Kidney (tissue), 14 donors: ENCODE measurements around the gene FAM193A. TPM values are rescaled to one million over a fixed set of nuclear protein-coding genes. Genes with fewer than 3 reads are reported as not detected.
A peak's percentile ranks its signal among the peaks of the same experiment; 100 is the strongest.

Experiments
- DNase-seq, 5 donors: peaks; one replicate each; pipeline ENCODE4 v3.0.0-alpha.2; 2013 to 2020
- FAIRE-seq: peaks from 2 replicates; lab custom pipeline; 2012; peaks lifted over from hg19 to GRCh38; lab: Jason Lieb, UNC
- H3K27ac ChIP-seq, 2 donors: one replicate each; pipeline ENCODE4 v1.7.0; 2013; ENCODE audit warnings: low read depth in 2 of 2, low read length in 2 of 2, inconsistent platforms in 1 of 2
- H3K27me3 ChIP-seq: one replicate; pipeline ENCODE4 v1.7.1; 2013; ENCODE audit warnings: low read length, inconsistent platforms; ENCODE audit not compliant: control insufficient read depth, insufficient read depth
- H3K36me3 ChIP-seq, 3 donors: one replicate each; pipeline versions ENCODE4 v1.7.0 to v1.7.1; 2013; ENCODE audit warnings: low read length in 3 of 3, control low read depth in 1 of 3, inconsistent platforms in 1 of 3; ENCODE audit not compliant: insufficient read depth in 3 of 3, control insufficient read depth in 2 of 3
- H3K4me1 ChIP-seq, 3 donors: one replicate each; pipeline versions ENCODE4 v1.7.0 to v1.7.1; 2013; ENCODE audit warnings: low read length in 3 of 3, inconsistent platforms in 1 of 3, low read depth in 1 of 3; ENCODE audit not compliant: control insufficient read depth in 2 of 3, insufficient read depth in 2 of 3
- H3K4me3 ChIP-seq, 3 donors: one replicate each; pipeline versions ENCODE4 v1.7.0 to v1.8.1; 2013; ENCODE audit warnings: low read length in 3 of 3, control low read depth in 1 of 3, inconsistent platforms in 1 of 3
- H3K9ac ChIP-seq, 3 donors: one replicate each; pipeline versions ENCODE4 v1.7.0 to v1.7.1; 2013; ENCODE audit warnings: low read length in 3 of 3, control low read depth in 1 of 3, inconsistent platforms in 1 of 3
- H3K9me3 ChIP-seq, 3 donors: one replicate each; pipeline versions ENCODE4 v1.7.0 to v1.7.1; 2013; ENCODE audit warnings: low read length in 3 of 3, control low read depth in 1 of 3, inconsistent platforms in 1 of 3; ENCODE audit not compliant: control insufficient read depth in 2 of 3, insufficient read depth in 1 of 3
- intact Hi-C: fragments of 100-400 bp; cut with DNase I; formaldehyde crosslinking; loops from one replicate; pipeline ENCODE4 v1.11.1; 2022
- polyA plus RNA-seq: library from polyadenylated mRNA; stranded (reverse); fragments of 350-450 nt; fragmentation: Illumina TruSeq; extraction: RNeasy Lipid Tissue Mini Kit (QIAGEN cat#74804); gene quantifications from one replicate; pipeline ENCODE4 v1.2.3, GENCODE V29; 2014; ENCODE audit warnings: low read depth, low replicate concordance; ENCODE audit not compliant: insufficient read depth
- total RNA-seq: library from RNA; stranded (reverse); fragmentation: NEBNext Ultra II Directional; extraction: Animal tissue kit (Norgen Biotek cat#: 25700); gene quantifications from one replicate; pipeline ENCODE4 v1.2.1, GENCODE V29; 2021
- TF ChIP-seq, protein P1 (sequence below): IDR thresholded peaks from 3 replicates; pipeline ENCODE4 v1.5.1; 2012; ENCODE audit warnings: mild to moderate bottlenecking, moderate library complexity, borderline replicate concordance; ENCODE audit not compliant: insufficient read depth; ENCODE audit errors: extremely low read depth
- donor health status: control.
- donor health status: control.
- donor health status: control.
- donor health status: control.
- donor health status: control.
- donor health status: DM: yes; HTN: yes; CAD: no.
- donor health status: Normal renal cell carcinoma (clear cell type).

FAM193A gene
- total and polyA plus RNA-seq, 2 donors from 2014 or later: 6.3 to 29.3 TPM

DNA sequence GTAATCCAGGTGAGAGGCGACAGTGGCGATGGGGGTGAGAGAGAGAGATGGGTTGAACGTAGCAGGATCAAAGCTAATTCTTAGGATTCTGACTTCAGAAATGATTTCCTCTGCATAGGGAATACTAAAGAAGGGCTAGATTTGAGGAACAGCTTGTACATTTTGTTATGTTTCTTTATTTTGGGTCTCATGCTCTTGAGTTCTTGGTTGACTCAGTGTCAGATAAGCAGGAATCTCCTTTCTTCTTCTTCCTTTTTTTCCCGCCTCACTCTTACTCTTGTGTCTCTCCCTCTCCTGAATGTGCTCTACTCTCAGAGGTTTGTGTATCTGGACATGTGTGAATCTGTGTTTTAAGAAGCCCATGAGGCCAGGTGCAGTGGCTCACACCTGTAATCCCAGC, 36.4 kb downstream of the FAM193A start:
- DNase-seq: no peak
- peaks cover 0 to 6% (median 0%) of the 10 kb centered on the region in 3 donors for H3K4me1 ChIP-seq

DNA sequence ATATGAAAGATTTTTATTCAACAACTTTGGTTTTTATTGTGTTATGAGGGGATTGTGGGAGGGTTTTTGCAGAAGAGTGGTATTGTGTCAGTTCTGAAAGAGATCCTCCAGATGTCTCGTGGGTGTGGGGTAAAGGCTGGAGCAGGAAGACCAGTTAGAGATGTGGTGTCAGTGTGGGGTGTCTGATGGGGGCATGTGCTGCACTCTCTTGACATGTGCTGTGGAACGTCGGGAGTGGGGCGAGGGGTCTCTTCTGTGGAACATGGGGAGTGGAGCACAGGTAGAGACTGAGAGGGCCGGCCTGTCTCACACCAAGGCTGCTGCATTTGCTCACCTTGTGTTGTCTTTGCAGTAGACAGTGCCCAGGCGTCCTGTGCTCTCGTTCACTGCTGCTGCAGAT, 37.6 kb downstream of the FAM193A start:
- peaks cover 0 to 3% (median 0%) of the 10 kb centered on the region in 3 donors for H3K36me3 ChIP-seq
- H3K27me3 ChIP-seq: no peaks in the 10 kb centered on the region
- H3K27ac ChIP-seq: no peak overlapping the region
- intact Hi-C loops: no loop called here
- TF ChIP-seq, protein P1, sequence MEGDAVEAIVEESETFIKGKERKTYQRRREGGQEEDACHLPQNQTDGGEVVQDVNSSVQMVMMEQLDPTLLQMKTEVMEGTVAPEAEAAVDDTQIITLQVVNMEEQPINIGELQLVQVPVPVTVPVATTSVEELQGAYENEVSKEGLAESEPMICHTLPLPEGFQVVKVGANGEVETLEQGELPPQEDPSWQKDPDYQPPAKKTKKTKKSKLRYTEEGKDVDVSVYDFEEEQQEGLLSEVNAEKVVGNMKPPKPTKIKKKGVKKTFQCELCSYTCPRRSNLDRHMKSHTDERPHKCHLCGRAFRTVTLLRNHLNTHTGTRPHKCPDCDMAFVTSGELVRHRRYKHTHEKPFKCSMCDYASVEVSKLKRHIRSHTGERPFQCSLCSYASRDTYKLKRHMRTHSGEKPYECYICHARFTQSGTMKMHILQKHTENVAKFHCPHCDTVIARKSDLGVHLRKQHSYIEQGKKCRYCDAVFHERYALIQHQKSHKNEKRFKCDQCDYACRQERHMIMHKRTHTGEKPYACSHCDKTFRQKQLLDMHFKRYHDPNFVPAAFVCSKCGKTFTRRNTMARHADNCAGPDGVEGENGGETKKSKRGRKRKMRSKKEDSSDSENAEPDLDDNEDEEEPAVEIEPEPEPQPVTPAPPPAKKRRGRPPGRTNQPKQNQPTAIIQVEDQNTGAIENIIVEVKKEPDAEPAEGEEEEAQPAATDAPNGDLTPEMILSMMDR: no peak
- no peak for DNase-seq
- no peak overlapping the region for H3K4me3 ChIP-seq
- H3K4me1 ChIP-seq: peaks cover 0 to 6% (median 0%) of the 10 kb centered on the region in 3 donors
- H3K9me3 ChIP-seq: no peaks in the 10 kb centered on the region
- no peak overlapping the region for H3K9ac ChIP-seq
- no peak for FAIRE-seq

More for the DNA sequence above, 36.4 kb downstream of the FAM193A start:
- no peaks in the 10 kb centered on the region for H3K27me3 ChIP-seq
- TF ChIP-seq, protein P1: no peak
- H3K4me3 ChIP-seq: no peak overlapping the region
- intact Hi-C loops: no loop called here
- peaks cover 0 to 3% (median 0%) of the 10 kb centered on the region in 3 donors for H3K36me3 ChIP-seq
- no peak for FAIRE-seq
- H3K9me3 ChIP-seq: no peaks in the 10 kb centered on the region
- H3K27ac ChIP-seq: no peak overlapping the region
- H3K9ac ChIP-seq: no peak overlapping the region

DNA sequence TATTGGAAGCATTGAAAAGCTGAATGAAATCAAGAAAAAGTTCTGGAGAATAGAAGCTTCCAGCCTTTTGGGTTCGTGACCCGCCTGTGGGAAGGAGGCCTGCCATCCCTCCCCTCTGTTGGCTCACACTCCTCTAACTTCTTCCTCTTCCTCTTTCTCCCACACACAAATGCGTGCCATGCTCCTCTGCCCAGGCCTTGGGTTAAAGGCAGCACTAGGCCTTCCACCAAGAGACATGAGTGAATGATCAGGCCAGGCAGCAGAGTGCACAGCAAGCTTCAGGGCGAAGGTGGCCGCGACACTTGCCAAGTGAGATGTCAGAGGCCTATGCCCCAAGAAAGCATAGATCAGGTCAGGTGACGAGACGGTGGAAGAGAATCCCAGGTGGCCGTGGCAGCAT, 38.4 kb downstream of the FAM193A start:
- Histone ChIP-seq H3K27ac (no peak overlapping the region), H3K36me3 (peaks cover 0 to 3% (median 0%) of the 10 kb centered on the region in 3 donors), H3K27me3 (no peaks in the 10 kb centered on the region), H3K4me1 (peaks cover 0 to 6% (median 0%) of the 10 kb centered on the region in 3 donors), H3K9ac (no peak overlapping the region), H3K4me3 (no peak overlapping the region), H3K9me3 (no peaks in the 10 kb centered on the region)
- FAIRE-seq (no peak), DNase-seq (peak in 1 of 5 donors; percentile 55)
- TF ChIP-seq, protein P1: no peak
- intact Hi-C loops: no loop called here

DNA sequence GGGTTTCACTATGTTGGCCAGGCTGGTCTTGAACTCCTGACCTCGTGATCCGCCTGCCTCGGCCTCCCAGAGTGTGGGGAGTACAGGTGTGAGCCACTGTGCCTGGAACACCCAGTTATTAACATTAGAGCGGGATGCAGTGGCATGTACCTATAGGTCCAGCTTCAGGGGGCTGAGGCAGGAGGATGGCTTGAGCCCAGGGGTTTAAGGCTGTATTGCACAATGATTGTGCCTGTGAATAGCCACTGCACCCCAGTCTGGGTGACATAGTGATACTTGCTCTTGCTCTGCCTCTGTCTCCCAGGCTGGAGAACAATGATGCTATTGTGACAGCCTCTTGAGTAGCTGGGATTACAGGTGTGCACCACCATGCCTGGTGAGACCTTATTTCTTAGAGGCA, 39.8 kb downstream of the FAM193A start:
- intact Hi-C loops: no loop called here
- DNase-seq (peak in 1 of 5 donors; percentile 18), FAIRE-seq (no peak)
- Histone ChIP-seq H3K9me3 (no peaks in the 10 kb centered on the region), H3K4me1 (no peaks in the 10 kb centered on the region), H3K27ac (no peak overlapping the region), H3K9ac (no peak overlapping the region), H3K4me3 (no peak overlapping the region), H3K27me3 (no peaks in the 10 kb centered on the region), H3K36me3 (no peaks in the 10 kb centered on the region)
- TF ChIP-seq, protein P1: no peak
